GM12878 (cell line): ENCODE measurements around the gene VARS2. TPM values are rescaled to one million over a fixed set of nuclear protein-coding genes. Genes with fewer than 3 reads are reported as not detected.

Experiments used
- ATAC-seq: fragments of 200-7000 bp; cut with Tn5 transposase; 3 replicates; pipeline ENCODE4 v1.9.1; 2020; ENCODE audit warnings: mild to moderate bottlenecking, moderate library complexity
- BruUV-seq: library from RNA; stranded (reverse); fragments of 400-500 nt; replicated peaks from 2 replicates; lab custom pipeline; 2021; lab: Mats Ljungman, UMichigan
- CTCF ChIA-PET: fragments of 300-600 bp; sonication (Branson Sonifier 250); formaldehyde crosslinking; extraction: SDS; loops from one replicate; lab custom pipeline; 2021; ENCODE audit warnings: inconsistent platforms; lab: Yijun Ruan, JAX
- POLR2A ChIA-PET: fragments of 350-600 bp; formaldehyde crosslinking; extraction: SDS; loops from one replicate; lab custom pipeline; 2021; ENCODE audit warnings: inconsistent platforms; lab: Charles Lee
- RAD21 ChIA-PET: fragments of 300-600 bp; sonication (Branson Sonifier 250); formaldehyde crosslinking; loops from one replicate; lab custom pipeline; 2023; ENCODE audit warnings: antibody characterized with exemption; ENCODE audit not compliant: unreplicated experiment; lab: Charles Lee
- SMC1A ChIA-PET: fragments of 300-600 bp; sonication (Branson Sonifier 250); formaldehyde crosslinking; loops from one replicate; lab custom pipeline; 2023; ENCODE audit not compliant: unreplicated experiment, uncharacterized antibody; lab: Charles Lee
- DNase-seq: peaks from one replicate; pipeline ENCODE4 v3.0.0-alpha.2; 2011; ENCODE audit warnings: low read depth, low spot score
- FAIRE-seq: peaks from 3 replicates; lab custom pipeline; 2011; peaks lifted over from hg19 to GRCh38; lab: Jason Lieb, UNC
- H2AFZ ChIP-seq: 2 replicates; pipeline ENCODE4 v1.6.0; 2011; ENCODE audit warnings: low read depth, low read length, control low read depth; ENCODE audit not compliant: control insufficient read depth
- H3K27ac ChIP-seq: 2 replicates; pipeline ENCODE4 v1.5.1; 2011; ENCODE audit warnings: control low read depth; ENCODE audit not compliant: control insufficient read depth, insufficient read depth
- H3K27me3 ChIP-seq, 2 experiments: replicated peaks in 1 of 2; 2 replicates each; pipeline versions ENCODE4 v1.6.0 to v1.6.1; 2011; ENCODE audit warnings: low read length in 1 of 2; ENCODE audit not compliant: control insufficient read depth in 2 of 2, insufficient read depth in 2 of 2
- H3K36me3 ChIP-seq, 2 experiments: 2 replicates each; pipeline ENCODE4 v1.5.1; 2011; ENCODE audit warnings: low read length in 1 of 2; ENCODE audit not compliant: control insufficient read depth in 2 of 2, insufficient read depth in 2 of 2
- H3K4me1 ChIP-seq: 2 replicates; pipeline ENCODE4 v1.6.1; 2011; ENCODE audit warnings: mild to moderate bottlenecking, low read length, moderate library complexity, mixed read lengths; ENCODE audit not compliant: control insufficient read depth, insufficient read depth
- H3K4me2 ChIP-seq: 2 replicates; pipeline ENCODE4 v1.6.0; 2011; ENCODE audit warnings: control low read depth; ENCODE audit not compliant: control insufficient read depth, insufficient read depth
- H3K4me3 ChIP-seq: fragments of 200-600 bp; sonication (generic); 2 replicates; pipeline ENCODE4 v1.5.1; 2016
- H3K79me2 ChIP-seq: 2 replicates; pipeline ENCODE4 v1.6.0; 2011; ENCODE audit warnings: low read length; ENCODE audit not compliant: control insufficient read depth, insufficient read depth
- H3K9ac ChIP-seq: 2 replicates; pipeline ENCODE4 v1.8.0; 2011; ENCODE audit warnings: low read length, control low read depth, mixed read lengths; ENCODE audit not compliant: control insufficient read depth, insufficient read depth
- H3K9me3 ChIP-seq: replicated peaks from 3 replicates; pipeline ENCODE4 v1.5.1; 2011; ENCODE audit warnings: mild to moderate bottlenecking, low read length; ENCODE audit not compliant: control insufficient read depth, insufficient read depth
- H4K20me1 ChIP-seq: 2 replicates; pipeline ENCODE4 v1.6.0; 2011; ENCODE audit not compliant: control insufficient read depth, insufficient read depth
- CBX5 ChIP-seq: sonication (generic); IDR thresholded peaks from 2 replicates; pipeline ENCODE4 v1.6.1; 2016; ENCODE audit warnings: low read depth, moderate library complexity, mild to moderate bottlenecking, inconsistent platforms
- CHD2 ChIP-seq: IDR thresholded peaks from 2 replicates; pipeline ENCODE4 v1.6.1; 2011; ENCODE audit warnings: low read depth, low read length, improper control_type of control experiment, borderline replicate concordance
- HDAC6 ChIP-seq: fragments of 200-600 bp; sonication (generic); IDR thresholded peaks from one replicate; pipeline ENCODE4 v1.8.0; 2017; ENCODE audit warnings: antibody characterized with exemption; ENCODE audit not compliant: unreplicated experiment
- IKZF1 ChIP-seq: fragments of 450-650 bp; conservative IDR thresholded peaks from 2 replicates; pipeline ENCODE4 v1.6.1; 2017; ENCODE audit warnings: antibody characterized with exemption, mild to moderate bottlenecking
- IKZF2 ChIP-seq, 2 experiments: fragments of 450-650 bp; IDR thresholded peaks; 2 replicates each; pipeline ENCODE4 v1.6.1; 2017; ENCODE audit warnings: mild to moderate bottlenecking in 2 of 2, moderate library complexity in 2 of 2
- MEF2B ChIP-seq: fragments of 450-650 bp; IDR thresholded peaks from 2 replicates; pipeline ENCODE4 v1.6.1; 2018; ENCODE audit warnings: mild to moderate bottlenecking, moderate library complexity; ENCODE audit not compliant: partially characterized antibody, poor library complexity, severe bottlenecking
- NKRF ChIP-seq: fragments of 450-650 bp; conservative IDR thresholded peaks from 2 replicates; pipeline ENCODE4 v1.6.1; 2017; ENCODE audit warnings: mild to moderate bottlenecking, moderate library complexity
- NR2F1 ChIP-seq: fragments of 450-650 bp; conservative IDR thresholded peaks from 2 replicates; pipeline ENCODE4 v1.6.1; 2017; ENCODE audit warnings: mild to moderate bottlenecking
- PML ChIP-seq: IDR thresholded peaks from 2 replicates; pipeline ENCODE4 v1.6.1; 2012; ENCODE audit warnings: low read length, inconsistent platforms
- POLR2AphosphoS2 ChIP-seq: IDR thresholded peaks from 2 replicates; pipeline ENCODE4 v1.6.1; 2011; ENCODE audit warnings: low read depth, mild to moderate bottlenecking, low read length, improper control_type of control experiment, moderate library complexity
- STAT3 ChIP-seq: IDR thresholded peaks from 2 replicates; pipeline ENCODE4 v1.6.1; 2011; ENCODE audit warnings: low read depth, low read length, improper control_type of control experiment
- TBL1XR1 ChIP-seq: IDR thresholded peaks from 2 replicates; pipeline ENCODE4 v1.6.1; 2012; ENCODE audit warnings: low read depth, low read length, improper control_type of control experiment
- TCF3 ChIP-seq: IDR thresholded peaks from 2 replicates; pipeline ENCODE4 v1.6.1; 2012; ENCODE audit warnings: low read depth, mild to moderate bottlenecking, low read length, borderline replicate concordance; ENCODE audit not compliant: insufficient read depth
- ZNF622 ChIP-seq: fragments of 450-650 bp; IDR thresholded peaks from 2 replicates; pipeline ENCODE4 v1.6.1; 2017; ENCODE audit warnings: mild to moderate bottlenecking, inconsistent platforms
- WGBS: methylation state at CpG from one replicate; pipeline ENCODE4 v1.1.6; 2016; ENCODE audit warnings: low lambda C conversion rate; ENCODE audit not compliant: insufficient replicate concordance, insufficient coverage; ENCODE audit errors: missing lambda C conversion rate; 5-methylcytosine and 5-hydroxymethylcytosine counted together
- in situ Hi-C: fragments of 300-500 bp; cut with MboI; formaldehyde crosslinking; loops from 9 replicates; pipeline ENCODE4 v1.14.3; 2018; ENCODE audit warnings: mixed read lengths
- intact Hi-C: fragments of 100-400 bp; cut with micrococcal nuclease; formaldehyde crosslinking; loops from one replicate; pipeline ENCODE4 v1.14.2; 2022; ENCODE audit not compliant: unreplicated experiment
- polyA plus RNA-seq, 11 experiments: library from polyadenylated mRNA; depleted of rRNA in 4 of 11; unstranded in 6 of 11; stranded (reverse) in 5 of 11; fragments of >200 nt; fragmentation: Nextera tagmentation in 4 of 11; fragmentation: Illumina TruSeq in 1 of 11; extraction: Ambion mirVana in 4 of 11; extraction: Trizol in 1 of 11; gene quantifications; 1 replicate in 1 of 11; 2 replicates in 10 of 11; pipeline versions ENCODE4 v1.2.1 to v1.2.3, GENCODE V29; 2011 to 2016; ENCODE audit warnings: inconsistent platforms in 2 of 11, missing spikeins in 2 of 11, low read depth in 1 of 11
- total RNA-seq, 4 experiments: library from RNA; depleted of rRNA in 3 of 4; stranded (reverse); fragments of >200 nt in 3 of 4; fragmentation: Illumina TruSeq in 1 of 4; extraction: Trizol in 1 of 4; gene quantifications; 2 replicates each; pipeline versions ENCODE4 v1.2.1 to v1.2.3, GENCODE V29; 2013 to 2021

The VARS2 gene
- total and polyA plus RNA-seq, 10 of the 15 experiments (the other 5 are each of a cell fraction or from before 2014, with no cell fraction given): 3.8 to 70.7 (median 49.1) TPM

- TF ChIP-seq MEF2B (no peak), NKRF (no peak), STAT3 (no peak), CHD2 (no peak), IKZF2 (IDR thresholded peaks at IDR 0.05) (no peak), HDAC6 (no peak), TBL1XR1 (no peak)
Observed at GRCh38 chr6:30962716-30963115, 48.7 kb downstream of the VARS2 start (continued).

GRCh38 chr6:30963641-30964040 is 49.6 kb downstream of the VARS2 start:
- DNase-seq: no peak
- H3K27ac ChIP-seq: no peak overlapping the region
- no peak for FAIRE-seq
- H2AFZ ChIP-seq: no peak overlapping the region
- BruUV-seq: no TSS peak
- H3K9me3 ChIP-seq: no peaks in the 10 kb centered on the region
- in situ Hi-C loops (no loop called here), intact Hi-C loops (no loop called here)
- no peak overlapping the region for H3K9ac ChIP-seq
- no peaks in the 10 kb centered on the region for H3K79me2 ChIP-seq
- ATAC-seq: no peak
- ChIA-PET POLR2A (no interaction called here), RAD21 (no interaction called here), SMC1A (no interaction called here), CTCF (no interaction called here)
- no peaks in the 10 kb centered on the region for H4K20me1 ChIP-seq
- 55% methylated on average over 6 of the region's 6 CpGs for WGBS
- H3K27me3 ChIP-seq: no peaks in the 10 kb centered on the region
- no peak overlapping the region for H3K4me2 ChIP-seq
- H3K4me1 ChIP-seq: no peaks in the 10 kb centered on the region
- TF ChIP-seq CBX5 (no peak), PML (no peak), POLR2AphosphoS2 (no peak), TCF3 (no peak), IKZF1 (no peak), ZNF622 (no peak), NR2F1 (no peak)
- no peak overlapping the region for H3K4me3 ChIP-seq
- H3K36me3 ChIP-seq: no peaks in the 10 kb centered on the region
